Tibial nerve (tissue), 4 donors: Measurements from ENCODE around the gene GRIP2. TPM values are rescaled to one million over a fixed set of nuclear protein-coding genes. Genes with fewer than 3 reads are reported as not detected.

Experiments
- DNase-seq, 2 donors: peaks; one replicate each; pipeline ENCODE4 v3.0.0-alpha.2; 2019; ENCODE audit warnings: low spot score in 2 of 2
- H3K27ac ChIP-seq, 4 donors: fragments of 200-600 bp; sonication (generic) in 3 of 4; one replicate each; pipeline ENCODE4 v1.5.1; 2017 to 2019; ENCODE audit warnings: mild to moderate bottlenecking in 1 of 4
- H3K27me3 ChIP-seq, 2 donors: fragments of 200-600 bp; sonication (generic) in 1 of 2; one replicate each; pipeline versions ENCODE4 v1.5.1 to v1.6.0; 2017 to 2019
- H3K36me3 ChIP-seq, 3 donors: fragments of 200-600 bp; sonication (generic); one replicate each; pipeline ENCODE4 v1.5.1; 2018 to 2019
- H3K4me1 ChIP-seq, 4 donors: fragments of 200-600 bp; sonication (generic) in 3 of 4; one replicate each; pipeline ENCODE4 v1.5.1; 2017 to 2019
- H3K4me3 ChIP-seq, 4 donors: fragments of 200-600 bp; sonication (generic) in 3 of 4; one replicate each; pipeline ENCODE4 v1.5.1; 2017 to 2019; ENCODE audit warnings: mild to moderate bottlenecking in 1 of 4, moderate library complexity in 1 of 4
- H3K9me3 ChIP-seq, 4 donors: fragments of 200-600 bp; sonication (generic) in 3 of 4; one replicate each; pipeline ENCODE4 v1.5.1; 2017 to 2019
- EP300 ChIP-seq, 2 donors: sonication (generic); formaldehyde crosslinking; IDR thresholded peaks; one replicate each; pipeline ENCODE4 v1.6.1; 2017; ENCODE audit warnings: antibody characterized with exemption in 2 of 2, mild to moderate bottlenecking in 1 of 2
- POLR2A ChIP-seq, 2 donors: fragments of 450-650 bp; IDR thresholded peaks; one replicate each; pipeline ENCODE4 v1.6.1; 2017; ENCODE audit warnings: antibody characterized with exemption in 2 of 2, mild to moderate bottlenecking in 2 of 2, moderate library complexity in 2 of 2
- whole genome bisulfite sequencing, 2 donors: methylation state at CpG; one replicate each; pipeline ENCODE4 v1.1.5; 2018; 5-methylcytosine and 5-hydroxymethylcytosine counted together
- total RNA-seq, 4 donors: library from RNA; depleted of rRNA; stranded (reverse); fragments of >200 nt; gene quantifications; one replicate each; pipeline ENCODE4 v1.1.0, GENCODE V29; 2016
- TF ChIP-seq, protein P1 (sequence below), 5 experiments: fragments of 200-600 bp in 3 of 5; fragments of 450-650 bp in 2 of 5; sonication (generic) in 3 of 5; IDR thresholded peaks; one replicate each; pipeline ENCODE4 v1.5.1; 2016 to 2019; ENCODE audit warnings: antibody characterized with exemption in 5 of 5, mild to moderate bottlenecking in 3 of 5, moderate library complexity in 2 of 5

GRIP2 gene
- total RNA-seq, 4 donors from 2014 or later = 0.21 to 1.5 (median 0.99) TPM

DNA sequence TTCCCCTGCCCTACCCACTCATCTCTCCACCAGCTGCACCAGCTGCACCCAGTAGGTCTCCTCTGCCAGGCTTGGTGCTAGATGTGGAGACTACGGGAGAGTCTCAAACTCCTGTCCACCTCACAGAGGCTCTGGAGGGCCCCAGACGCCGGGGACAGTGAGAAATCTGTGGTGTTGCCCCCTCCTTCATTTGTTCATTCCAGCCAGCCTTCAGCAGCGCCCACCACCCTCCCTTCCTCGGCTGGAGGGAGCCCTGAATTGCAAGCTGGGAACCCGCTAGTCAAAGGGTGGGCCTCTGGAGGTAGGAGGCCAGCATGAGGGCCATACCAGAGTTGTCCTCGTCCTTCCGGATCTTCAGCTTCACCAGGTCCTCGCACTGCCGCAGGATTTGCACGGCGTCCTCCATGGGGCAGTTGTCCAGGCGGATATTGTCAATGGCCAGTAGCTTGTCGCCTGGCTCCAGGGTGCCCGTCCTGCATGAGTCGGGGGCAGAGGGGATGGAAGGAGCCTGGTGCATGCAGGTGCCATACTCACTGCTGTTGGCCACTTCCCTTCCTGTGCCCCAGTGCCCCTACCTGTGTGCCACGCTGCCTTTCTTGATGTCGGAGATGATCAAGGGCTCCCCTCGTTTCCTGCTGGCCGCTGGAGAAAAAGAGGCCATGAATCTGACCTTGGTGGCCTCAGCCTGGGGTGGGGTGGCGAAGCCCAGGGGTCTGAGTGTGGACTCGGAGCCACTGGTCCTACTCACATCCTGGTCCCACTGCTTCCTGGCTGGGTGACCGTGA lies 29.1 kb downstream of the GRIP2 start:
- DNase-seq = no peak
- TF ChIP-seq, protein P1, sequence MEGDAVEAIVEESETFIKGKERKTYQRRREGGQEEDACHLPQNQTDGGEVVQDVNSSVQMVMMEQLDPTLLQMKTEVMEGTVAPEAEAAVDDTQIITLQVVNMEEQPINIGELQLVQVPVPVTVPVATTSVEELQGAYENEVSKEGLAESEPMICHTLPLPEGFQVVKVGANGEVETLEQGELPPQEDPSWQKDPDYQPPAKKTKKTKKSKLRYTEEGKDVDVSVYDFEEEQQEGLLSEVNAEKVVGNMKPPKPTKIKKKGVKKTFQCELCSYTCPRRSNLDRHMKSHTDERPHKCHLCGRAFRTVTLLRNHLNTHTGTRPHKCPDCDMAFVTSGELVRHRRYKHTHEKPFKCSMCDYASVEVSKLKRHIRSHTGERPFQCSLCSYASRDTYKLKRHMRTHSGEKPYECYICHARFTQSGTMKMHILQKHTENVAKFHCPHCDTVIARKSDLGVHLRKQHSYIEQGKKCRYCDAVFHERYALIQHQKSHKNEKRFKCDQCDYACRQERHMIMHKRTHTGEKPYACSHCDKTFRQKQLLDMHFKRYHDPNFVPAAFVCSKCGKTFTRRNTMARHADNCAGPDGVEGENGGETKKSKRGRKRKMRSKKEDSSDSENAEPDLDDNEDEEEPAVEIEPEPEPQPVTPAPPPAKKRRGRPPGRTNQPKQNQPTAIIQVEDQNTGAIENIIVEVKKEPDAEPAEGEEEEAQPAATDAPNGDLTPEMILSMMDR (IDR thresholded peaks at IDR 0.05) = no peak
- no peak for TF ChIP-seq EP300 (IDR thresholded peaks at IDR 0.05)
- no peak for TF ChIP-seq POLR2A (IDR thresholded peaks at IDR 0.05)
- Histone ChIP-seq H3K9me3 (no peaks in the 10 kb centered on the region), H3K4me1 (peaks cover 0 to 4% (median 0%) of the 10 kb centered on the region in 4 donors), H3K27me3 (no peaks in the 10 kb centered on the region), H3K36me3 (no peaks in the 10 kb centered on the region), H3K27ac (no peak overlapping the region), H3K4me3 (no peak overlapping the region)
- WGBS, 2 donors = 74 to 94% methylated on average over 18 to 22 of the region's 23 CpGs

DNA sequence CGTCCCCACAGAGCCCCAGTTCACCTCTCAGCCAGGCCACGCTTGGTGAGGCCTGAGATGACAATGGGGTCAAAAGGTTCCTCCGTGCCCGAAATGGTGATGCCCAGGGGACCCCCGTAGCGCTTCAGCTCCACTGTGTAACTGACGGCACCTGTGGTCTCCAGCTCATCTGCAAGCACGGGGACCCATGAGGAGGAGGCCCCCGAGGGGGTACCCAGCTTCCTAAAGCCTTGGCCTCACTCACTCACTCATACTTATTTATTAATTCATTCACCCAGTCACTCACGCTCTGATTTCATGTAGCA lies 30.4 kb downstream of the GRIP2 start:
- no peaks in the 10 kb centered on the region for H3K9me3 ChIP-seq
- H3K27me3 ChIP-seq = no peaks in the 10 kb centered on the region
- TF ChIP-seq EP300 (IDR thresholded peaks at IDR 0.05) (no peak), POLR2A (IDR thresholded peaks at IDR 0.05) (no peak)
- TF ChIP-seq, protein P1 (IDR thresholded peaks at IDR 0.05) = no peak
- H3K36me3 ChIP-seq = no peaks in the 10 kb centered on the region
- H3K4me1 ChIP-seq = peaks cover 0 to 4% (median 0%) of the 10 kb centered on the region in 4 donors
- no peak overlapping the region for H3K4me3 ChIP-seq
- WGBS, 2 donors = 83 to 87% methylated on average over 9 to 10 of the region's 10 CpGs
- no peak for DNase-seq
- no peak overlapping the region for H3K27ac ChIP-seq

DNA sequence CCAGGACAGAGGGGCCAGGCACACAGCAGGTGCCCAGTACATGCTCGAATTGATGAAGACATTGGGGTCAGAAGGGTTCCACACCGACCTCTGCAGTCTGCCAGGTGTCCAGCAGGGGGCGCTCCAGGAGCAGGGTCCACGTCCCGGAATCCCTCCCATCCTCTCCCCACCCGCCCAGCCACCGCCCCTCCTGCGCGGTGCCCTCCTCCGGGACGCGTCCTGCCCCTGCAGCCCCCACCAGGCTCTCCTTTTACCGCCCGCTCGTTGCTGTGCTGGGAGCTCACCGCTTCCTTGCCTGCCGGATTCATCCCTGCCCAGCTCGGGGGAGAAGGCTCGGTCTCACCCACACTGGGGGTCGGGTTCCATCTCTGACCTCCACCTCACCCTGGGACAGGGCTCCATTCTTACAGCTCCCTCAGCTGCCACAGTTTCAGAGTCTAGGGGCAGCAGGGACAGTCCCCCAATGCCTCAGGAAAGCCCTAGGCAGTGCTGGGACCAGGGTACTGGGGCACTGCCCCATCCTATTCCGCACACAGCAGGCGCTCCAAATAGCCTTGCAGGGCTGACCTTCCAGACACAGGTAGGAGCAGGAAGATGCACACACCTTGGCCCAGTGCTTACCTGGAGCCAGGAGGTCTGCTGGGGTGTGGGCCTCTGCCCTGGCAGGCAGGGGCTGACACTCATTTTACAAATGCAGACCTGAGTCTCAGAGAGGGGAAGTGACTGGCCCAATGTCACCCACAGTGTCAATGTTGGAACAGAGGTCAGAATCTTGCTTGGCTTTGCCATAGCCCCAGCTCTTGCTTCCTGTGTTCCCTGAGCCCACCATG lies 31.0 kb downstream of the GRIP2 start:
- H3K4me3 ChIP-seq = no peak overlapping the region

DNA sequence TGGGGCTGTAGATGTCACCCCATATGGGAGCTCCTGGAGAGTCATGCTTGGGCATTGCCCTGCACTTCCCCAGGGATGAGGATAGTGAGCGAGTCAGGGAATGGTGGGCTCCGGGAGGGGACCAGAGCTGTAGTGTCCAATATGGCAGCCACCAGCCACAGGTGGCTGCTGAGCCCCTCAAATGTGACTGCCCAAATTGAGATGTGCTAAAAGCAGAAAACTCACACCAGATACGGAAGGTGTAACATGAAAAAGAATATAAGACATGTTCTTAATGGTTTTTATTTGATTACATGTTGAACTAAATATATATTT lies 31.7 kb downstream of the GRIP2 start:
- Histone ChIP-seq H3K4me1 (peaks cover 0 to 4% (median 0%) of the 10 kb centered on the region in 4 donors), H3K4me3 (no peak overlapping the region), H3K27ac (no peak overlapping the region), H3K27me3 (no peaks in the 10 kb centered on the region), H3K36me3 (no peaks in the 10 kb centered on the region), H3K9me3 (peaks cover 0 to 6% (median 0%) of the 10 kb centered on the region in 4 donors)
- TF ChIP-seq, protein P1 (IDR thresholded peaks at IDR 0.05) = no peak
- TF ChIP-seq EP300 (IDR thresholded peaks at IDR 0.05) (no peak), POLR2A (IDR thresholded peaks at IDR 0.05) (no peak)
- DNase-seq = no peak
- WGBS, 2 donors = 40 to 55% methylated on average over 3 of the region's 3 CpGs

More for the DNA sequence above, 31.0 kb downstream of the GRIP2 start:
- 17 to 45% methylated on average over 4 to 15 of the region's 22 CpGs for WGBS, 2 donors
- H3K27ac ChIP-seq = no peak overlapping the region
- peaks cover 0 to 4% (median 0%) of the 10 kb centered on the region in 4 donors for H3K4me1 ChIP-seq
- H3K36me3 ChIP-seq = no peaks in the 10 kb centered on the region
- peak; percentile 28 to 61 for DNase-seq
- TF ChIP-seq, protein P1 (IDR thresholded peaks at IDR 0.05) = peak; percentile 68 to 88 (median 85)
- no peak for TF ChIP-seq EP300 (IDR thresholded peaks at IDR 0.05)
- no peaks in the 10 kb centered on the region for H3K27me3 ChIP-seq
- no peaks in the 10 kb centered on the region for H3K9me3 ChIP-seq
